Measurements from ENCODE around the gene NTM. TPM values are rescaled to one million over a fixed set of nuclear protein-coding genes. Genes with fewer than 3 reads are reported as not detected.
A peak's percentile ranks its signal among the peaks of the same experiment; 100 is the strongest.

NTM gene
- polyA plus RNA-seq, 1 donor from 2014 or later, result 39.4 TPM

DNA sequence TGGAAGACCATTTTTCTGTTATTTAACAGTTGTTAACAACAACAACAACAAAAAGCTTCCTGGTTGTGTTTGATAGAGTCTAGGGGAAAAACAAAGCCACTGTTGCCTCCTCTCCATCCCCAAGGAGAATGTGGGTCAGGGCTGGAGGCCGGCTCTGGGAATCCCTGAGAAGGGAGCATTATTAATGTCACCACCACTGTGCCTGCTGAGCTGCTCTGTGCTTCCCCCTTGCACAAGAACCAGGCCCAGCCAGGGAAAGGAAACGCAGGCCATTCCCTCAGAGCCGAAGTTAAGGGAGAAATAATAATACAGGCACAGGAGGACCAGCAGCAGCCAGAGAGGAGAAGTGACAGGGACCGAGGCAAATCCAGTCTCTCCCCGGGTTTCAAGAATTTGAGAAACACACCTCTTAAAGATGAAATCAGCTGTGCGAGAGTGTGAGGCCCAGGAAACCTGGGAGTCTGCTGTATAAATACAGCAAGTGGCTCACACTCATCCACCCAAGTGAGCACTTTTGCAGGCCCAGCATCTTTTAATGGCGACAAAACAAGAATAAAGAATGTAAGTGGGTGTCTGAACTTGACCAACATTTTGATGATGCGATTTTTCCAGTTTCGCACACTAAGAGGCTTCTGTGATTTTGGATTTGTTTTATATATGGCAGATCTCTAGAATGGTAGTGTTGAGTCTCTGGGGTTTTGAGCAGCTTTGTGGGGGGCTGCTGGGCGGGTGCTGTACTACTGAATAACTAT is 539.2 kb downstream of the NTM start:
- no peak for TF ChIP-seq EZH2 (IDR thresholded peaks at IDR 0.05; ENCODE audit: borderline replicate concordance, insufficient read depth, low read length, poor library complexity, severe bottlenecking)
- TF ChIP-seq RAD21 (conservative IDR thresholded peaks at IDR 0.05), result no peak
- TF ChIP-seq POLR2AphosphoS5 (IDR thresholded peaks at IDR 0.05), result no peak
- no peak for TF ChIP-seq TAF1 (IDR thresholded peaks at IDR 0.05; ENCODE audit: low read depth)
- TF ChIP-seq MXI1 (conservative IDR thresholded peaks at IDR 0.05; ENCODE audit: poor library complexity, severe bottlenecking), result no peak
- no peak for TF ChIP-seq EP300 (conservative IDR thresholded peaks at IDR 0.05; ENCODE audit: poor library complexity, severe bottlenecking)
- Histone ChIP-seq H2AFZ (ENCODE audit: low read depth, low read length) (no peak overlapping the region), H3K9ac (ENCODE audit: low read length) (peak overlapping the region; percentile 84), H3K79me2 (replicated peaks; ENCODE audit: insufficient read depth, low read length) (peaks cover 27% of the 10 kb centered on the region), H3K4me2 (ENCODE audit: low read length) (peak overlapping the region; percentile 84), H3K36me3 (ENCODE audit: insufficient read depth, low read length) (no peaks in the 10 kb centered on the region), H4K20me1 (ENCODE audit: insufficient read depth) (no peaks in the 10 kb centered on the region), H3K27ac (ENCODE audit: low read length) (no peak overlapping the region), H3K9me3 (ENCODE audit: low read length) (no peaks in the 10 kb centered on the region), H3K27me3 (ENCODE audit: insufficient read depth, low read depth, low read length) (no peaks in the 10 kb centered on the region), H3K4me3 (ENCODE audit: low read length) (peak overlapping the region; percentile 91), H3K9me2 (ENCODE audit: insufficient read depth, low read length) (no peaks in the 10 kb centered on the region), H3F3A (ENCODE audit: insufficient read depth, low read length, poor library complexity, severe bottlenecking) (peaks cover 7% of the 10 kb centered on the region)

GRCh38 chr11:131910178-131910522 is 539.7 kb downstream of the NTM start:
- H3K9me2 ChIP-seq (ENCODE audit: insufficient read depth, low read length), result no peaks in the 10 kb centered on the region
- peak overlapping the region; percentile 84 for H3K4me2 ChIP-seq (ENCODE audit: low read length)
- no peaks in the 10 kb centered on the region for H4K20me1 ChIP-seq (ENCODE audit: insufficient read depth)
- H2AFZ ChIP-seq (ENCODE audit: low read depth, low read length), result no peak overlapping the region
- no peaks in the 10 kb centered on the region for H3K36me3 ChIP-seq (ENCODE audit: insufficient read depth, low read length)
- no peaks in the 10 kb centered on the region for H3K27me3 ChIP-seq (ENCODE audit: insufficient read depth, low read depth, low read length)
- TF ChIP-seq POLR2AphosphoS5 (IDR thresholded peaks at IDR 0.05), result no peak
- no peak for TF ChIP-seq TAF1 (IDR thresholded peaks at IDR 0.05; ENCODE audit: low read depth)
- TF ChIP-seq, protein P1, sequence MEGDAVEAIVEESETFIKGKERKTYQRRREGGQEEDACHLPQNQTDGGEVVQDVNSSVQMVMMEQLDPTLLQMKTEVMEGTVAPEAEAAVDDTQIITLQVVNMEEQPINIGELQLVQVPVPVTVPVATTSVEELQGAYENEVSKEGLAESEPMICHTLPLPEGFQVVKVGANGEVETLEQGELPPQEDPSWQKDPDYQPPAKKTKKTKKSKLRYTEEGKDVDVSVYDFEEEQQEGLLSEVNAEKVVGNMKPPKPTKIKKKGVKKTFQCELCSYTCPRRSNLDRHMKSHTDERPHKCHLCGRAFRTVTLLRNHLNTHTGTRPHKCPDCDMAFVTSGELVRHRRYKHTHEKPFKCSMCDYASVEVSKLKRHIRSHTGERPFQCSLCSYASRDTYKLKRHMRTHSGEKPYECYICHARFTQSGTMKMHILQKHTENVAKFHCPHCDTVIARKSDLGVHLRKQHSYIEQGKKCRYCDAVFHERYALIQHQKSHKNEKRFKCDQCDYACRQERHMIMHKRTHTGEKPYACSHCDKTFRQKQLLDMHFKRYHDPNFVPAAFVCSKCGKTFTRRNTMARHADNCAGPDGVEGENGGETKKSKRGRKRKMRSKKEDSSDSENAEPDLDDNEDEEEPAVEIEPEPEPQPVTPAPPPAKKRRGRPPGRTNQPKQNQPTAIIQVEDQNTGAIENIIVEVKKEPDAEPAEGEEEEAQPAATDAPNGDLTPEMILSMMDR (IDR thresholded peaks at IDR 0.05; ENCODE audit: poor library complexity, severe bottlenecking), result no peak
- TF ChIP-seq MXI1 (conservative IDR thresholded peaks at IDR 0.05; ENCODE audit: poor library complexity, severe bottlenecking), result no peak
- no peak for TF ChIP-seq REST (IDR thresholded peaks at IDR 0.05; ENCODE audit: borderline replicate concordance)
- TF ChIP-seq SMC3 (conservative IDR thresholded peaks at IDR 0.05; ENCODE audit: poor library complexity), result no peak
- TF ChIP-seq EZH2 (IDR thresholded peaks at IDR 0.05; ENCODE audit: borderline replicate concordance, insufficient read depth, low read length, poor library complexity, severe bottlenecking), result no peak
- no peak for TF ChIP-seq RAD21 (conservative IDR thresholded peaks at IDR 0.05)
- TF ChIP-seq EP300 (conservative IDR thresholded peaks at IDR 0.05; ENCODE audit: poor library complexity, severe bottlenecking), result no peak
- peaks cover 30% of the 10 kb centered on the region for H3K79me2 ChIP-seq (replicated peaks; ENCODE audit: insufficient read depth, low read length)
- H3K27ac ChIP-seq (ENCODE audit: low read length), result no peak overlapping the region
- peak overlapping the region; percentile 91 for H3K4me3 ChIP-seq (ENCODE audit: low read length)
- peaks cover 7% of the 10 kb centered on the region for H3F3A ChIP-seq (ENCODE audit: insufficient read depth, low read length, poor library complexity, severe bottlenecking)
- H3K9me3 ChIP-seq (ENCODE audit: low read length), result no peaks in the 10 kb centered on the region
- peak overlapping the region; percentile 84 for H3K9ac ChIP-seq (ENCODE audit: low read length)

Data from neural cell (in vitro differentiated cells).